ENCODE measurements around the gene SEMA3G. TPM values are rescaled to one million over a fixed set of nuclear protein-coding genes. Genes with fewer than 3 reads are reported as not detected.

The SEMA3G gene
- total RNA-seq, 2 experiments from 2014 or later = 0.34 to 0.69 TPM

- peak overlapping the region; percentile 96 for H3K4me3 Mint-ChIP-seq
- Histone ChIP-seq H3K27ac (ENCODE audit: low read depth in 1 of 2, low read length in 2 of 2) (peak overlapping the region; percentile 81 to 85), H3K27me3 (ENCODE audit: control insufficient read depth in 1 of 2, insufficient read depth in 2 of 2, low read length in 2 of 2) (no peaks in the 10 kb centered on the region), H3K36me3 (ENCODE audit: insufficient read depth, low read length) (peaks cover 27% of the 10 kb centered on the region), H3K9me3 (ENCODE audit: control insufficient read depth in 1 of 2, insufficient read depth in 1 of 2, low read length in 2 of 2) (no peaks in the 10 kb centered on the region), H3K4me3 (ENCODE audit: low read length) (peak overlapping the region; percentile 97), H3K4me1 (ENCODE audit: insufficient read depth, low read length) (peaks cover 44% of the 10 kb centered on the region)
- ChIA-PET CTCF (interaction anchor here (0.6 kb wide), 1 partner anchor 28 kb away, joined by 3 read pairs; no protein-coding TSS in a partner anchor), POLR2A (interaction anchor here (0.7 to 2.0 kb wide), 7 partner anchors 10 to 177 kb away, joined by 3 to 5 read pairs (median 4); partner anchors contain the start of gene UQCC5)
- H3K27me3 Mint-ChIP-seq = no peaks in the 10 kb centered on the region
- H3K4me1 Mint-ChIP-seq (ENCODE audit: low read depth) = peaks cover 43% of the 10 kb centered on the region
- intact Hi-C loops (cut with DNase I, micrococcal nuclease) = loop anchor here in 1 of 2 experiments (2.0 to 5.0 kb wide), 3 partner anchors 79 to 304 kb away; partner anchors contain the start of gene POC1A
- peak overlapping the region; percentile 100 for H3K27ac Mint-ChIP-seq
- H3K9me3 Mint-ChIP-seq = no peaks in the 10 kb centered on the region
- ATAC-seq (ENCODE audit: poor library complexity) (no peak), DNase-seq (peak in 3 of 14 experiments; percentile 7 to 44 (median 26))
- TF ChIP-seq, protein P1, sequence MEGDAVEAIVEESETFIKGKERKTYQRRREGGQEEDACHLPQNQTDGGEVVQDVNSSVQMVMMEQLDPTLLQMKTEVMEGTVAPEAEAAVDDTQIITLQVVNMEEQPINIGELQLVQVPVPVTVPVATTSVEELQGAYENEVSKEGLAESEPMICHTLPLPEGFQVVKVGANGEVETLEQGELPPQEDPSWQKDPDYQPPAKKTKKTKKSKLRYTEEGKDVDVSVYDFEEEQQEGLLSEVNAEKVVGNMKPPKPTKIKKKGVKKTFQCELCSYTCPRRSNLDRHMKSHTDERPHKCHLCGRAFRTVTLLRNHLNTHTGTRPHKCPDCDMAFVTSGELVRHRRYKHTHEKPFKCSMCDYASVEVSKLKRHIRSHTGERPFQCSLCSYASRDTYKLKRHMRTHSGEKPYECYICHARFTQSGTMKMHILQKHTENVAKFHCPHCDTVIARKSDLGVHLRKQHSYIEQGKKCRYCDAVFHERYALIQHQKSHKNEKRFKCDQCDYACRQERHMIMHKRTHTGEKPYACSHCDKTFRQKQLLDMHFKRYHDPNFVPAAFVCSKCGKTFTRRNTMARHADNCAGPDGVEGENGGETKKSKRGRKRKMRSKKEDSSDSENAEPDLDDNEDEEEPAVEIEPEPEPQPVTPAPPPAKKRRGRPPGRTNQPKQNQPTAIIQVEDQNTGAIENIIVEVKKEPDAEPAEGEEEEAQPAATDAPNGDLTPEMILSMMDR (IDR thresholded peaks at IDR 0.05) = no peak
- peaks cover 57% of the 10 kb centered on the region for H3K36me3 Mint-ChIP-seq (ENCODE audit: low read depth)
Observed at GRCh38 chr3:52456169-52456799, 11.4 kb upstream of the SEMA3G start.

GRCh38 chr3:52455283-52456168, 10.6 kb upstream of the SEMA3G start, which contains the start of gene NISCH:
Gene NISCH (plus strand): TSS chr3:52455604. CDS start chr3:52455642, 38 bp downstream.
- H3K27me3 Mint-ChIP-seq = no peaks in the 10 kb centered on the region
- POLR2A ChIA-PET = interaction anchor here (1.0 to 2.0 kb wide), 5 partner anchors 9 to 176 kb away, joined by 3 to 5 read pairs (median 4); no protein-coding TSS in a partner anchor
- CTCF ChIA-PET = no interaction called here
- ATAC-seq (ENCODE audit: poor library complexity) (peak; percentile 95), DNase-seq (peak; percentile 91 to 99 (median 97))
- intact Hi-C loops (cut with DNase I, micrococcal nuclease) = loop anchor here (2.0 to 5.0 kb wide), 4 partner anchors 43 to 303 kb away; partner anchors contain the start of gene POC1A (in 1 of the 2)
- TF ChIP-seq, protein P1 (IDR thresholded peaks at IDR 0.05) = no peak
- no peaks in the 10 kb centered on the region for H3K9me3 Mint-ChIP-seq
- no peaks in the 10 kb centered on the region for H3K27me3 ChIP-seq (ENCODE audit: control insufficient read depth in 1 of 2, insufficient read depth in 2 of 2, low read length in 2 of 2)
- H3K36me3 Mint-ChIP-seq (ENCODE audit: low read depth) = peaks cover 50% of the 10 kb centered on the region
- peak within 1 kb of the TSS; percentile 81 to 85 for H3K27ac ChIP-seq (ENCODE audit: low read depth in 1 of 2, low read length in 2 of 2)
- peaks cover 44% of the 10 kb centered on the region for H3K4me1 ChIP-seq (ENCODE audit: insufficient read depth, low read length)
- no peaks in the 10 kb centered on the region for H3K9me3 ChIP-seq (ENCODE audit: control insufficient read depth in 1 of 2, insufficient read depth in 1 of 2, low read length in 2 of 2)
- H3K4me3 ChIP-seq (ENCODE audit: low read length) = peak within 1 kb of the TSS; percentile 97
- H3K4me1 Mint-ChIP-seq (ENCODE audit: low read depth) = peaks cover 43% of the 10 kb centered on the region
- peak within 1 kb of the TSS; percentile 100 for H3K27ac Mint-ChIP-seq
- peak within 1 kb of the TSS; percentile 96 for H3K4me3 Mint-ChIP-seq
- H3K36me3 ChIP-seq (ENCODE audit: insufficient read depth, low read length) = peaks cover 20% of the 10 kb centered on the region

- TF ChIP-seq, protein P1 (IDR thresholded peaks at IDR 0.05) = no peak
- Histone ChIP-seq H3K27ac (ENCODE audit: low read depth in 1 of 2, low read length in 2 of 2) (peak overlapping the region; percentile 81 to 85), H3K4me1 (ENCODE audit: insufficient read depth, low read length) (peaks cover 44% of the 10 kb centered on the region), H3K4me3 (ENCODE audit: low read length) (peak overlapping the region; percentile 97), H3K27me3 (ENCODE audit: control insufficient read depth in 1 of 2, insufficient read depth in 2 of 2, low read length in 2 of 2) (no peaks in the 10 kb centered on the region), H3K9me3 (ENCODE audit: control insufficient read depth in 1 of 2, insufficient read depth in 1 of 2, low read length in 2 of 2) (no peaks in the 10 kb centered on the region), H3K36me3 (ENCODE audit: insufficient read depth, low read length) (peaks cover 18% of the 10 kb centered on the region)
- Mint-ChIP-seq H3K4me1 (ENCODE audit: low read depth) (peaks cover 43% of the 10 kb centered on the region), H3K27ac (peak overlapping the region; percentile 100), H3K27me3 (no peaks in the 10 kb centered on the region), H3K9me3 (no peaks in the 10 kb centered on the region), H3K36me3 (ENCODE audit: low read depth) (peaks cover 43% of the 10 kb centered on the region), H3K4me3 (peak overlapping the region; percentile 96)
- ATAC-seq (ENCODE audit: poor library complexity) (peak; percentile 28), DNase-seq (peak in 1 of 14 experiments; percentile 6)
- intact Hi-C loops (cut with DNase I, micrococcal nuclease) = loop anchor here (2.0 to 5.0 kb wide), 3 partner anchors 42 to 303 kb away; partner anchors contain the start of gene POC1A (in 1 of the 2)
- ChIA-PET POLR2A (interaction anchor here (1.0 to 2.0 kb wide), 4 partner anchors 9 to 176 kb away, joined by 3 to 5 read pairs (median 4); no protein-coding TSS in a partner anchor), CTCF (interaction anchor here (1.0 kb wide), 1 partner anchor 10 kb away, joined by 3 read pairs; the partner anchor contains the start of gene SEMA3G)
Observed at GRCh38 chr3:52454938-52455282, 10.0 kb upstream of the SEMA3G start.

Data from CD4-positive, alpha-beta T cell (primary cell).